ENCODE data around the gene PLD6.

The PLD6 gene

DNA sequence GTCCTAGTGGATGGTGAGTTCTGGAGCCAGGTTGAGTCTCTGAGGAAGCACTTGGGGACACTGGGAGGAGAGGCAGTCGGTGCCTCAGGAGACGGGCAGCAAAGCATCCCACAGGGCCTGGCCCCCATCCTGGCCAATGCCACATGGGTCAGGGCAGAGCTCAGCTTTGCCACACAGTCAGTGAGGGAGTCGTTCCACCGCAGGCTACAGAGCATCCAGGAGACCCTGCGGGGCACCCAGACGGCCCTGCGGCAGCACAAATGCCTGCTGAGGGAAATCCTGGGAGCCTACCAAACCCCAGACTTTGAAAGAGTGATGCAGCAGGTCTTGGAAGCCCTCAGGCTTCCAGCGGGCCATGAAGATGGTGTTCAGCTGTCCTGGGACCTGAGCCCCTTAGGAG is 39.7 kb downstream of the PLD6 start:
- POLR2A ChIA-PET, result no interaction called here
- DNase-seq (ENCODE audit: extremely low spot score), result no peak
- TF ChIP-seq BHLHE40 (IDR thresholded peaks at IDR 0.05; ENCODE audit: borderline replicate concordance), result no peak
- CTCF ChIA-PET, result no interaction called here

DNA sequence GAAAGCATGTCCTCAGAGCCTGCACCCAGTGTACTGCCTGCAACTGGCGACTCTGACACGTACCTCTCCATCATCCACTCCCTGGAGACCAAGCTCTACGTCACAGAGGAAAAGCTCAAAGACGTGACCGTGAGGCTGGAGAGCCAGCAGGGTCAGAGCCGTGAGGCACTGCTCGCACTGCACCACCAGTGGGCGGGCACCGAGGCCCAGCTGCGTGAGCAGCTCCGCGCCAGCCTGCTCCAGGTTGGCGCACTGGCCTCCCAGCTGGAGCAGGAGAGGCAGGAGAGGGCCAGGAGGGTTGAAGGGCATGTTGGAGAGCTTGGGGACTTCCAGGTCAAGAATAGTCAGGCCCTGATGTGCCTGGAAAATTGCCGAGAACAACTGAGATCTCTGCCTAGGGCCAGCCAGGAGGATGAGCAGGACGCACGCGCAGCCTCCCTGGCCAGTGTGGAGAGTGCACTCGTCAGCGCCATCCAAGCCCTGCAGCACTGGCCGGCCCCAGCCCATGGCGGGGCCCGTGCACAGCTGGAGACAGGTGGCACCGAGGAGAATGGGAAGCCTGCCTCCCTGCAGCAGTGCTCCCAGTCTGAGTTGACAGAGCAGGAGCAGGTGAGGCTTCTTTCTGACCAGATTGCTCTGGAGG is 40.3 kb downstream of the PLD6 start:
- no peak for DNase-seq (ENCODE audit: extremely low spot score)
- CTCF ChIA-PET, result no interaction called here
- POLR2A ChIA-PET, result no interaction called here
- TF ChIP-seq SUZ12 (IDR thresholded peaks at IDR 0.05) (no peak), L3MBTL2 (conservative IDR thresholded peaks at IDR 0.05) (no peak), ARNT (IDR thresholded peaks at IDR 0.05) (no peak), TARDBP (IDR thresholded peaks at IDR 0.05) (no peak), FOXM1 (IDR thresholded peaks at IDR 0.05; ENCODE audit: borderline replicate concordance) (no peak), SP1 (IDR thresholded peaks at IDR 0.05) (no peak), BHLHE40 (IDR thresholded peaks at IDR 0.05; ENCODE audit: borderline replicate concordance) (no peak), FOXK2 (IDR thresholded peaks at IDR 0.05) (no peak), NFRKB (IDR thresholded peaks at IDR 0.05) (no peak), ZNF384 (IDR thresholded peaks at IDR 0.05) (no peak), CTBP1 (IDR thresholded peaks at IDR 0.05; ENCODE audit: borderline replicate concordance) (no peak), FOXA1 (IDR thresholded peaks at IDR 0.05) (no peak), ELF4 (IDR thresholded peaks at IDR 0.05) (no peak), LEF1 (IDR thresholded peaks at IDR 0.05; ENCODE audit: borderline replicate concordance) (no peak), HDGF (IDR thresholded peaks at IDR 0.05; ENCODE audit: borderline replicate concordance) (no peak)
- TF ChIP-seq, protein P1, sequence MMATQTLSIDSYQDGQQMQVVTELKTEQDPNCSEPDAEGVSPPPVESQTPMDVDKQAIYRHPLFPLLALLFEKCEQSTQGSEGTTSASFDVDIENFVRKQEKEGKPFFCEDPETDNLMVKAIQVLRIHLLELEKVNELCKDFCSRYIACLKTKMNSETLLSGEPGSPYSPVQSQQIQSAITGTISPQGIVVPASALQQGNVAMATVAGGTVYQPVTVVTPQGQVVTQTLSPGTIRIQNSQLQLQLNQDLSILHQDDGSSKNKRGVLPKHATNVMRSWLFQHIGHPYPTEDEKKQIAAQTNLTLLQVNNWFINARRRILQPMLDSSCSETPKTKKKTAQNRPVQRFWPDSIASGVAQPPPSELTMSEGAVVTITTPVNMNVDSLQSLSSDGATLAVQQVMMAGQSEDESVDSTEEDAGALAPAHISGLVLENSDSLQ (IDR thresholded peaks at IDR 0.05), result no peak

DNA sequence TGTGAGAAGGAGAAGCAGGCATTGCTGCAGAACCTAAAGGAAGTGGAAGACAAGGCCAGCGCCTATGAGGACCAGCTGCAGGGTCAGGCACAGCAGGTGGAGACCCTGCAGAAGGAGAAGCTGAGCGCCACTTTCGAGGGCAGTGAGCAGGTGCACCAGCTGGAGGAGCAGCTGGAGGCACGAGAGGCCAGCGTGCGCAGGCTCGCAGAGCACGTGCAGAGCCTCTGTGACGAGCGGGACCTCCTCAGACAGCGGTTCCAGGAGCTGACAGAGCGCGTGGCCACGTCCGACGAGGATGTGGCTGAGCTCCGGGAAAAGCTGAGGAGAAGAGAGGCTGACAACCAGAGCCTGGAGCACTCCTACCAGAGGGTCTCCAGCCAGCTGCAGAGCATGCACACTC is 41.5 kb downstream of the PLD6 start:
- CTCF ChIA-PET, result interaction anchor here (1.3 kb wide), 1 partner anchor 23 kb away, joined by 5 read pairs; no protein-coding TSS in a partner anchor
- TF ChIP-seq ELF4 (IDR thresholded peaks at IDR 0.05), result no peak
- no peak for TF ChIP-seq HDGF (IDR thresholded peaks at IDR 0.05; ENCODE audit: borderline replicate concordance)
- TF ChIP-seq FOXM1 (IDR thresholded peaks at IDR 0.05; ENCODE audit: borderline replicate concordance), result no peak
- TF ChIP-seq SP1 (IDR thresholded peaks at IDR 0.05), result no peak
- no peak for TF ChIP-seq BHLHE40 (IDR thresholded peaks at IDR 0.05; ENCODE audit: borderline replicate concordance)
- TF ChIP-seq ARNT (IDR thresholded peaks at IDR 0.05), result no peak
- TF ChIP-seq NFRKB (IDR thresholded peaks at IDR 0.05), result no peak
- TF ChIP-seq TARDBP (IDR thresholded peaks at IDR 0.05), result no peak
- POLR2A ChIA-PET, result no interaction called here
- DNase-seq (ENCODE audit: extremely low spot score), result no peak

DNA sequence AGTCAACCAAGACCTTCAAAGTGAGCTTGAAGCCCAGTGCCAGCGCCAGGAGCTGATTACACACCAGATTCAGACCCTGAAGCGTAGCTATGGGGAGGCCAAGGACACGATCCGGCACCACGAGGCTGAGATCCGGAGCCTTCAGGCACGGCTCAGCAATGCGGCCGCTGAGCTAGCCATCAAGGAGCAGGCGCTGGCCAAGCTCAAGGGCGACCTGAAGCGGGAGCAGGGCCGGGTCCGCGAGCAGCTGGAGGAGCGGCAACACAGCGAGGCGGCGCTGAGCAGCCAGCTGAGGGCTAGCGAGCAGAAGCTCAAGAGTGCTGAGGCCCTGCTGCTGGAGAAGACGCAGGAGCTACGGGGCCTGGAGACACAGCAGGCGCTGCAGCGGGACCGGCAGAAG is 42.0 kb downstream of the PLD6 start:
- ChIA-PET CTCF (interaction anchor here (1.3 kb wide), 1 partner anchor 22 kb away, joined by 5 read pairs; no protein-coding TSS in a partner anchor), POLR2A (no interaction called here)
- TF ChIP-seq FOXK2 (IDR thresholded peaks at IDR 0.05) (no peak), SP1 (IDR thresholded peaks at IDR 0.05) (no peak), L3MBTL2 (conservative IDR thresholded peaks at IDR 0.05) (no peak), ZNF384 (IDR thresholded peaks at IDR 0.05) (no peak), ARNT (IDR thresholded peaks at IDR 0.05) (no peak), HDGF (IDR thresholded peaks at IDR 0.05; ENCODE audit: borderline replicate concordance) (no peak), LEF1 (IDR thresholded peaks at IDR 0.05; ENCODE audit: borderline replicate concordance) (no peak), FOXM1 (IDR thresholded peaks at IDR 0.05; ENCODE audit: borderline replicate concordance) (no peak), ELF4 (IDR thresholded peaks at IDR 0.05) (no peak), CTBP1 (IDR thresholded peaks at IDR 0.05; ENCODE audit: borderline replicate concordance) (no peak), FOXA1 (IDR thresholded peaks at IDR 0.05) (no peak), SUZ12 (IDR thresholded peaks at IDR 0.05) (no peak), BHLHE40 (IDR thresholded peaks at IDR 0.05; ENCODE audit: borderline replicate concordance) (no peak), NFRKB (IDR thresholded peaks at IDR 0.05) (no peak), TARDBP (IDR thresholded peaks at IDR 0.05) (no peak)
- TF ChIP-seq, protein P1 (IDR thresholded peaks at IDR 0.05), result no peak
- DNase-seq (ENCODE audit: extremely low spot score), result no peak

DNA sequence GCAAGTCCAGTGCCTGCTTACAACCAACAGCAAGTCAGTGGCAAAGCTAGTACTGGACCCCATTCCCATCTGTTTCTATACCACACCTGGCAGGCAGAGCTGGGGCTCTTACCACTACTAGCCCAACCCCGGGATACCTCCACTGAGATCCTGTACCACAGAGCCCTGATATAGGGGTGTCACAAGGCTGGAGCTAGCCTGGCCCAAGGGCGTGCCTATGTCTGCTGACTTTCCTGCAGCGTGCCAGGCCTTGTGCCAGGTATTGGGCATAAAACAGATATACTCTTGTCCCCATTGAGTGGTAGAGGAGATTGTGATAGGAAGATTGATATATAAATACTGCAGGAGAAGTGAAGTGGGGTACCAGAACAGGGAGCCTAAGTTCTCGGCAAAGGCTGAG is 44.4 kb downstream of the PLD6 start:
- CTCF ChIA-PET, result no interaction called here

DNA sequence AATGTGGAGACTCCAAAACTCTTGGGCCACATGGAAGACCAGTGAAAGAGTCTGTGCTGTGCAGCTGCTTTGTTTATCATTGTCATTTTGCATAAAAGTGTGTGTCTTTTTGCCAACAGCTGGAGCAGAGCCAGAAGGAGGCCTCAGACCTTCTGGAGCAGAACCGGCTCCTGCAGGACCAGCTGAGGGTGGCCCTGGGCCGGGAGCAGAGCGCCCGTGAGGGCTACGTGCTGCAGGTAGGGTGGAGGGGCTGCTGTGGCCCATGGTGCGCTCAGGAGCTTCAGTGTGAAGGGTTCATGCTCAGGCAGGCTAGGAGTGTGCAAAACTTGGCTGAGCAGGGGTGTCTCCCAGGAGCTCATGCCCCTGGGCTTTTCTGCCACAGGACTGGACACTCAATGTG is 45.0 kb downstream of the PLD6 start:
- ChIA-PET POLR2A (no interaction called here), CTCF (no interaction called here)
- no peak for DNase-seq (ENCODE audit: extremely low spot score)
- TF ChIP-seq CTBP1 (IDR thresholded peaks at IDR 0.05; ENCODE audit: borderline replicate concordance), result no peak
- TF ChIP-seq NFRKB (IDR thresholded peaks at IDR 0.05), result no peak
- TF ChIP-seq FOXM1 (IDR thresholded peaks at IDR 0.05; ENCODE audit: borderline replicate concordance), result no peak
- TF ChIP-seq TARDBP (IDR thresholded peaks at IDR 0.05), result no peak
- TF ChIP-seq, protein P1 (IDR thresholded peaks at IDR 0.05), result no peak
- no peak for TF ChIP-seq SP1 (IDR thresholded peaks at IDR 0.05)
- no peak for TF ChIP-seq ELF4 (IDR thresholded peaks at IDR 0.05)
- TF ChIP-seq L3MBTL2 (conservative IDR thresholded peaks at IDR 0.05), result no peak
- TF ChIP-seq ZNF384 (IDR thresholded peaks at IDR 0.05), result no peak
- TF ChIP-seq SUZ12 (IDR thresholded peaks at IDR 0.05), result no peak
- no peak for TF ChIP-seq ARNT (IDR thresholded peaks at IDR 0.05)
- no peak for TF ChIP-seq BHLHE40 (IDR thresholded peaks at IDR 0.05; ENCODE audit: borderline replicate concordance)
- TF ChIP-seq LEF1 (IDR thresholded peaks at IDR 0.05; ENCODE audit: borderline replicate concordance), result no peak
- TF ChIP-seq FOXK2 (IDR thresholded peaks at IDR 0.05), result no peak
- no peak for TF ChIP-seq FOXA1 (IDR thresholded peaks at IDR 0.05)
- no peak for TF ChIP-seq HDGF (IDR thresholded peaks at IDR 0.05; ENCODE audit: borderline replicate concordance)

More for the DNA sequence above, 44.4 kb downstream of the PLD6 start:
- TF ChIP-seq, protein P1 (IDR thresholded peaks at IDR 0.05), result no peak
- TF ChIP-seq L3MBTL2 (conservative IDR thresholded peaks at IDR 0.05), result no peak
- TF ChIP-seq NFRKB (IDR thresholded peaks at IDR 0.05), result no peak
- TF ChIP-seq FOXA1 (IDR thresholded peaks at IDR 0.05), result no peak
- no peak for TF ChIP-seq CTBP1 (IDR thresholded peaks at IDR 0.05; ENCODE audit: borderline replicate concordance)
- no peak for TF ChIP-seq SUZ12 (IDR thresholded peaks at IDR 0.05)
- TF ChIP-seq BHLHE40 (IDR thresholded peaks at IDR 0.05; ENCODE audit: borderline replicate concordance), result no peak
- no peak for TF ChIP-seq HDGF (IDR thresholded peaks at IDR 0.05; ENCODE audit: borderline replicate concordance)
- TF ChIP-seq ZNF384 (IDR thresholded peaks at IDR 0.05), result no peak
- TF ChIP-seq SP1 (IDR thresholded peaks at IDR 0.05), result no peak
- no peak for TF ChIP-seq FOXM1 (IDR thresholded peaks at IDR 0.05; ENCODE audit: borderline replicate concordance)
- TF ChIP-seq ELF4 (IDR thresholded peaks at IDR 0.05), result no peak
- TF ChIP-seq ARNT (IDR thresholded peaks at IDR 0.05), result no peak
- TF ChIP-seq TARDBP (IDR thresholded peaks at IDR 0.05), result no peak
- TF ChIP-seq FOXK2 (IDR thresholded peaks at IDR 0.05), result no peak
- DNase-seq (ENCODE audit: extremely low spot score), result no peak
- POLR2A ChIA-PET, result no interaction called here

All from HEK293T (cell line).